GM13977 (cell line): ENCODE measurements around the gene HES2.
A peak's percentile ranks its signal among the peaks of the same experiment; 100 is the strongest.

ENCODE experiments used
- DNase-seq: peaks from one replicate; pipeline ENCODE4 v3.0.0; 2012; ENCODE audit warnings: low spot score
- CTCF ChIP-seq: IDR thresholded peaks from 2 replicates; pipeline ENCODE4 v1.5.1; 2012; ENCODE audit warnings: mild to moderate bottlenecking, control low read depth; ENCODE audit not compliant: insufficient read depth; ENCODE audit errors: extremely low read depth, missing control alignments
- in situ Hi-C: fragments of 300-500 bp; cut with MboI; formaldehyde crosslinking; loops from one replicate; pipeline ENCODE4 v1.12.0; 2022; ENCODE audit warnings: low sequenced_read_pairs, low pct_unique_long_range_greater_than_20kb, mixed read lengths, inconsistent platforms; ENCODE audit not compliant: unreplicated experiment

The HES2 gene

GRCh38 chr1:6426277-6426971 lies 6.7 kb upstream of the HES2 start:
- DNase-seq = peak; percentile 19
- TF ChIP-seq CTCF = no peak
- in situ Hi-C loops = no loop called here

GRCh38 chr1:6425658-6426057 lies 5.9 kb upstream of the HES2 start:
- in situ Hi-C loops = no loop called here
- no peak for TF ChIP-seq CTCF
- no peak for DNase-seq

GRCh38 chr1:6424619-6425593 lies 5.2 kb upstream of the HES2 start, which contains the start of gene ESPN:
ESPN (plus strand) TSS chr1:6424776; CDS start chr1:6424956, 180 bp downstream.
- TF ChIP-seq CTCF = no peak
- DNase-seq = peak; percentile 85
- in situ Hi-C loops = no loop called here

GRCh38 chr1:6424000-6424565 lies 4.4 kb upstream of the HES2 start:
- peak; percentile 47 for DNase-seq
- in situ Hi-C loops = no loop called here
- no peak for TF ChIP-seq CTCF

- peak; percentile 91 for DNase-seq
- peak; percentile 96 for TF ChIP-seq CTCF
- in situ Hi-C loops = no loop called here
Measured at GRCh38 chr1:6423321-6423999, 3.7 kb upstream of the HES2 start.

GRCh38 chr1:6421266-6421665 lies 1.5 kb upstream of the HES2 start:
- no peak for DNase-seq
- in situ Hi-C loops = no loop called here
- TF ChIP-seq CTCF = no peak
